ENCODE measurements around the gene PTPRK.

DNA sequence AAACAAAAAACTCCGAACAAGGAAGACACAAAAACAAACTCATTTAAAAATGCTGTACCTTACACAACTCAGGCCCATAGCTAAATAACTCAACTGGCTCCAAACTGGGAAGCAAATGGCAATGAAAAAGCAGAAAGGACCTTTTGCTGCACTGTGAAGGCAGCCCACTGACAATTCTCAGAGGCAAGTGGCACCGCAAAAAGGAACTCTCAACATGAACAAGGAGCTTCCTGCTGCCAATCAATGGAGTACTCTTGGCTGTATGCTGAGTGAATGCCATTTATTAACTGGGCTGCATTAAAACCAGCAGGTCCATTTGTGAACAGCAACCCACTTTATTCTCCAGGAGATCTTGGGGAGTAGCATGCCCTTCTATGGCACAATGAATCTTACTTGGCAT, 209.9 kb downstream of the PTPRK start:
- TF ChIP-seq SUZ12 (IDR thresholded peaks at IDR 0.05) (no peak), SP1 (IDR thresholded peaks at IDR 0.05) (no peak)

All from HEK293T (cell line).